OCI-LY1 (cell line): ENCODE measurements around the gene NID1.

ENCODE experiments used
- CTCF ChIP-seq: fragments of 200-600 bp; sonication (generic), shearing (Covaris generic); IDR thresholded peaks from 2 replicates; pipeline ENCODE4 v1.5.1; 2017; ENCODE audit warnings: mild to moderate bottlenecking, antibody characterized with exemption, low read length, moderate library complexity, mixed read lengths
- EZH2 ChIP-seq: fragments of 200-600 bp; sonication (generic), shearing (Covaris generic); IDR thresholded peaks from 2 replicates; pipeline ENCODE4 v1.8.0; 2017; ENCODE audit warnings: borderline replicate concordance, mixed run types, mild to moderate bottlenecking, antibody characterized with exemption, low read length, moderate library complexity, mixed read lengths

- TF ChIP-seq CTCF (no peak), EZH2 (no peak)
Observed at GRCh38 chr1:235928197-235928596, 136.7 kb downstream of the NID1 start.
